Kidney epithelial cell (primary cell): ENCODE data around the gene TKT. TPM values are rescaled to one million over a fixed set of nuclear protein-coding genes. Genes with fewer than 3 reads are reported as not detected.

Source experiments
- DNase-seq: peaks from one replicate; pipeline ENCODE4 v3.0.0-alpha.2; 2010; ENCODE audit warnings: low read depth
- H3K27me3 ChIP-seq: 2 replicates; pipeline ENCODE4 v1.6.0; 2011; ENCODE audit warnings: low read length; ENCODE audit not compliant: control insufficient read depth, insufficient read depth
- H3K36me3 ChIP-seq: 2 replicates; pipeline ENCODE4 v1.5.1; 2011; ENCODE audit warnings: low read length; ENCODE audit not compliant: control insufficient read depth, insufficient read depth
- H3K4me3 ChIP-seq: 2 replicates; pipeline ENCODE4 v1.5.1; 2011; ENCODE audit warnings: low read depth, mild to moderate bottlenecking, control low read depth, low read length
- CTCF ChIP-seq: IDR thresholded peaks from 2 replicates; pipeline ENCODE4 v1.5.1; 2011; ENCODE audit warnings: mild to moderate bottlenecking, moderate library complexity, low read length, control low read depth, inconsistent platforms; ENCODE audit not compliant: insufficient read depth, poor library complexity, severe bottlenecking
- total RNA-seq: library from RNA; depleted of rRNA; stranded (reverse); fragments of >200 nt; gene quantifications from 2 replicates; pipeline ENCODE4 v1.2.3, GENCODE V29; 2015

Gene TKT
- total RNA-seq, 1 donor from 2014 or later = 373 TPM

GRCh38 chr3:53188720-53189119 is 67.1 kb downstream of the TKT start:
- H3K27me3 ChIP-seq = no peaks in the 10 kb centered on the region
- DNase-seq = no peak
- H3K36me3 ChIP-seq = peaks cover 1% of the 10 kb centered on the region
- no peak for TF ChIP-seq CTCF
- no peak overlapping the region for H3K4me3 ChIP-seq

DNA sequence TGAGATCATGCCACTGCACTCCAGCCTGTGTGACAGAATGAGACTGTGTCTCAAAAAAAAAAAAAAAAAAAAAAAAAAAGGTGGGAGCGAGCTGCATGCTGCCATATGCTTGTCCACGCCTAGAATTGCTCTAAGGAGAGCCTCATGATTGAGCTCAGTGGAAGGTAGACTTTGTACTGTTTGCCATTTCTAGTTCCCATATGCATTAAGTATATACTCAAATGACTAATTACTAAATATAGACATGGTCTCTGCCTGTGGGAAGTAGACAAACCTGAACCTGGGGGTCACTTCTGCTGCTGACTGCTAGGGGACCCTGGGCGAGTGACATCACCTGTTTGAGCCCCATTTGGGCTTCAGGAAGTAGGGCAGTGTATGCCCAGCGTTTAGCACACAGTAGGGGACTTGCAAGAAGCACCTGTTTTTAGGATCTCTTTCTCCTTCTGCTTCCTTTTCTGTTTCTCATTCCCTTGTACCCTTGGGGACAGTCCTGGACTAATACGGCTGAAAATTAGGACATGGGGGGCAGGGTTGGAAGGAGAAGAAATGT is 67.6 kb downstream of the TKT start:
- TF ChIP-seq CTCF = no peak
- Histone ChIP-seq H3K36me3 (peaks cover 1% of the 10 kb centered on the region), H3K27me3 (no peaks in the 10 kb centered on the region)

DNA sequence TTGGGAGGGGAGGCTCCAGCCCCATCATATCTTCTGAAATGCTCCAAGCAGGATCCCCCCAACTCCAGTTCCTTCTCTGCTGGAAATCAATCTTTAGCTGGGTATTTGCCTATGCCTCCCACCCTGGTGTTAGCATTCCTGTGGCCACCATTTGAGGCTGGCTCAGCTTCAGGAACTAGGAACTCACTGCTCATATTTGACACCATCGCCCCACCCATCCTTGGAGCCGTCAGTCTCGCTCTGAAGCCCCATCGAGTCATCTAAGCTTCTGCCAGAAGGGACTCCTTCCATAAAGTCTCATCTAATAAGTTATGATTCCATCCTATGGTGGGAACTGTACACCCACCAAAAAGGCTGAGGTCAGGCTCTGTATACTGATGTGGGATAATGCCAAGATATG is 68.4 kb downstream of the TKT start:
- no peak for TF ChIP-seq CTCF
- peaks cover 1% of the 10 kb centered on the region for H3K36me3 ChIP-seq
- no peak overlapping the region for H3K4me3 ChIP-seq
- DNase-seq = no peak
- no peaks in the 10 kb centered on the region for H3K27me3 ChIP-seq

More for the DNA sequence above, 67.6 kb downstream of the TKT start:
- DNase-seq = no peak
- no peak overlapping the region for H3K4me3 ChIP-seq

DNA sequence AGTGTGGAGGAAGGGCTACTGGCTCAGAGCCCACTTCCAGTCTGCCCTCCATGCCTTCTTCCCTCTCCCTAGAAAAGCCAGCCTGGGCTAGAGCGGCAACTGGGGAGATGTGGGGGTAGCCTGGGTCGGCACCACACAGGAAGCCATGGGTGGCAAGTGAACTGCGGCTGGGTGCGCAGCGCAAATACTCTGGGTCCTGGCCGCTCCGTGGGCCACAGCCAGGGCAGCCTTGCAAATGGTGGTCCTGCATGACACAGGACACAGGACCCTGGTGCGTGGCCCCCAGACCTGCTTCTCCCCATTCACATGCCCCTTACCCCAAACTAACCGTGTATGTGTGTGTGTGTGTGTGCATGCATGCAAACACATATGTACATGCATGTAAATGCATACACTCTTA is 69.1 kb downstream of the TKT start:
- TF ChIP-seq CTCF = no peak
- H3K4me3 ChIP-seq = no peak overlapping the region
- H3K27me3 ChIP-seq = no peaks in the 10 kb centered on the region
- no peak for DNase-seq
- H3K36me3 ChIP-seq = peaks cover 1% of the 10 kb centered on the region

DNA sequence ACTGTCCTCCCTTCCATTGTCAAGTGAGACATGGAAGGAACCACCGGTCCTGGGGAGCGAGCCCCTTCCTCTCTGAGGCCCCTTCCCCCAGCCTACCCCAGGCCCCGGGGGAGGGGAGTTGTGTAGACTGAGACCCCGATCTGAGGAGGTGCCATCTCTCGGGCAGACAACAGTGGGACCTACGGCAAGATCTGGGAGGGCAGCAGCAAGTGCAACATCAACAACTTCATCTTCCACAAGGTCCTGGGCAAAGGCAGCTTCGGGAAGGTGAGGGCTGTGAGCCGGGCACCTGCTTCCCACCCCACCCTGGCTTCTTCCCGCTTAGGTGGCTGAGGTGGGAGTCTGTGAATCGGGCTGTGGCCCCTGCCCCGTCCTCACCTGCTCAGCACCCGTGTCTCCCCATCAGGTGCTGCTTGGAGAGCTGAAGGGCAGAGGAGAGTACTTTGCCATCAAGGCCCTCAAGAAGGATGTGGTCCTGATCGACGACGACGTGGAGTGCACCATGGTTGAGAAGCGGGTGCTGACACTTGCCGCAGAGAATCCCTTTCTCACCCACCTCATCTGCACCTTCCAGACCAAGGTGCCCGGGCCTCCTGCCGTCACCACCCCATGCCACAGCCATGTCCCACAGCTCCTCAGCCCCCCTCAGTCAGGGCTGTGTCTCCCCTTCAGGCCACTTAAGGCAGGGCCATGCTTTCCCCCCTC is 69.9 kb downstream of the TKT start:
- H3K4me3 ChIP-seq = no peak overlapping the region
- H3K27me3 ChIP-seq = no peaks in the 10 kb centered on the region
- no peak for DNase-seq
- peaks cover 1% of the 10 kb centered on the region for H3K36me3 ChIP-seq
- no peak for TF ChIP-seq CTCF

DNA sequence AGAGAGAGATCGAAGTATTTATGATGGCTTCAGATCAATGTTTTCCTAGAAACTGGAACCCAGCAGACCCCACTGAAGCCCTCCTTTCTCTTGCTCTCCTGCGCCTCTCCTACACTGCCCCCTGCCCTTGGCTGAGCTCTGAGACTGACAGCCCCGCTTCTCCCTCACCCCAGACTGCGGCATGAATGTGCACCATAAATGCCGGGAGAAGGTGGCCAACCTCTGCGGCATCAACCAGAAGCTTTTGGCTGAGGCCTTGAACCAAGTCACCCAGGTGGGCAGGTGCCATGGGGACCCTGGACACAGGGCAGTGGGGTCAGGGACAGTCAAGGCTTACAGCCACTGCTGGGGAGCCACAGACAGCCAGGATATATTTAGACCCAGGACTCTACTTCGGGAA is 71.1 kb downstream of the TKT start:
- DNase-seq = no peak
- H3K36me3 ChIP-seq = no peaks in the 10 kb centered on the region
- TF ChIP-seq CTCF = no peak
- no peak overlapping the region for H3K4me3 ChIP-seq
- no peaks in the 10 kb centered on the region for H3K27me3 ChIP-seq
